GM12892 (cell line): ENCODE measurements around the gene MMS19.

Experiments
- POLR2A ChIP-seq: IDR thresholded peaks from 2 replicates; pipeline ENCODE4 v1.6.1; 2011; ENCODE audit warnings: low read depth, low read length, control low read depth
- POLR2AphosphoS5 ChIP-seq: IDR thresholded peaks from 2 replicates; pipeline ENCODE4 v1.6.1; 2011; ENCODE audit warnings: low read depth, low read length, control low read depth
- TAF1 ChIP-seq: IDR thresholded peaks from 2 replicates; pipeline ENCODE4 v1.6.1; 2011; ENCODE audit warnings: low read depth, mild to moderate bottlenecking, control low read depth, low read length, borderline replicate concordance

DNA sequence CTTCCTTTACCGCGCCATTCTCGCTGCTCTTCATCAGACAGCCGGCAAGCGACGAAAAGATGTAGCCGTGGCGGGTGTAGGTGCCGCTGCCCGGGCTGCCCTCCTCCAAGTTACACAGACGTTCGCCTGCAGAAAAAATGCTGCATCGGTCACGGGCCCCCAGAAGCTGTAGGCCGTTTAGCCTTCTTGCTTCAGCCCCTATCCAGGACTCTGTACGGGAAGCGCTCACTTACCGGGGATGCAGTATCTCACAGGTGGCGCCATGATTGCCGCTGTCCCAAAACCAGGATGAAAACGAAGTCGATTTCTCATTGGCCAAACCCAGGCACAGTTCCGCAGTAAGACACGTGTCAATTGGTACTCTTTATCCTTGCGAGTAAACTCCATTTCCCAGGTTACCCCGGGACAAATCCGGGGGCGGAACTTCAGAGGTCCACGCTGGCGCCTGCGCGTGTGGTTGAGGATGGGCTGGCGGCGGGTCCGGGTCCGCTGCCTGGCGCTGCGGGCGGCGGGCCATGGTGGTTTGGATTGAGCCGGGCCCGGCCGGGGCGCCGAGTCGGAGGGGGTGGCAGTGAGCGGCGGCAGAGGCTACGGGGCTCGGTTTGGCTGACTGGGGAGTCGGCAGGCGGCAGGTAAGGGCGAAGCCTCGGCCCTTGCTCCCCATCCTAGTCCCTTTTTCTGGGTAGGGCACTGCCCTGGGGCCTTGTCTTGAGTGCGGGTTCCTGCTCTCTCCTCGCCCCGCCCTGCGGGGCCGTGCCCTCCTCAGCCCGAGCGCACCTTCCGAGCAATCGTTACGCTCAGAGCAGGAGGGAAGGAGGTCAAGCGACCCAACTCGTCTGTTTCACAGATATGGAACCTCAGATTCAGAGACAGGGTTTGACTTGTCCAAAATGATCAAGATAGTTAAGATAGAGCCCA, 52.2 kb downstream of the MMS19 start, which contains the start of the genes EXOSC1 and ZDHHC16:
- TF ChIP-seq POLR2AphosphoS5: peak; percentile 85
- peak; percentile 78 for TF ChIP-seq POLR2A
- TF ChIP-seq TAF1: peak; percentile 68
